GM19455 (cell line): ENCODE results near the gene HUWE1.
"Not testable (repeated sequence)": the region's sequence is repeated elsewhere in the genome, so short reads cannot be mapped to it uniquely, and the experiment has no call there.

Experiments used
- ATAC-seq: cut with Tn5 transposase; IDR thresholded peaks from one replicate; pipeline ENCODE4 v1.9.1; 2021; ENCODE audit not compliant: unreplicated experiment

HUWE1 gene

GRCh38 chrX:53616946-53617345 is 69.6 kb downstream of the HUWE1 start:
- no peak for ATAC-seq

DNA sequence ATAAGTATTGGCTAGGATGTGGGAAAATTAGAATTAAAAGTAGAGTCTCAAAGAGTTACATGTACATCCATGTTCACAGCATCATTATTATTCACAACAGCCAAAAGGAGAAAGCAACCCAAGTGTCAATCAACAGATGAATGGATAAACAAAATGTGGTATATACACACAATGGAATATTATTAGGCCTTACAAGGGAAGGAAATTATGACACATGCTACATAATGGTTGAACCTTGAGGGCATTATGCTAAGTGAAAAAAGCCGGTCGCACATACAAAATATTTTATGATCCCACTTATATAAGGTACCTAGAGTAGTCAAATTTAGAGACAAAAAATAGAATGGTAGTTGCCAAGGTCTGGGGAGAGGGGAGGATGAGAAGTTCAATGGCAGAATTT is 80.1 kb downstream of the HUWE1 start:
- ATAC-seq, result no peak

GRCh38 chrX:53605004-53605403 is 81.5 kb downstream of the HUWE1 start:
- ATAC-seq, result no peak

DNA sequence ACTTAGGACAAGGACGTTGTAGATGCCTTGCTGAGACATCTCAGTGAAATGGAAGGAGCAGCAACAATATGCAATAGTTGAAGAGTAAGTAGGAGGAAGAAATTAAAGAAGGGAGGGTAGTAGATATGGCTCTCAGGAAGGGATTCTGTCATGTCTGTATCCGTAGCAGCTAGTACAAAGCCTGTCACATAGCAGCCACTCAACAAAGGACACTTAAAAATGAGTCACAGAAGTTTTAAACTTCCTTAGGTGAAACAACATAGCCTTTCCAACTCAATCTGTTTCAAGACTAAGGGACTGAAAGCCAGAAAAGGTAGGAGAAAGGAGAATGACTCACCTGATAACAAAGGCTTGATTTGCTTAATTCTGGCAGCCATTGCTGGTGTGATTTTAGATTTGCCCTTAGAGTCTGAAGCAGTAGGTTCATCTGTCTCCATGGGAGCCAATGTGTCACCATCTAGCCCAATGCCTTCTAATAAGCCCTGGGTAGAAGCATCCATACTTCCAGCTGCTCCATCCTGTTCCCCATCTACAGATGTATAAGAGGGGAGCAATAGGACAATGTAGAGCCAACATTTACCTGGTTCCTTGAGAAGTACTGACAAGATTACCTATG is 86.6 kb downstream of the HUWE1 start:
- no peak for ATAC-seq

DNA sequence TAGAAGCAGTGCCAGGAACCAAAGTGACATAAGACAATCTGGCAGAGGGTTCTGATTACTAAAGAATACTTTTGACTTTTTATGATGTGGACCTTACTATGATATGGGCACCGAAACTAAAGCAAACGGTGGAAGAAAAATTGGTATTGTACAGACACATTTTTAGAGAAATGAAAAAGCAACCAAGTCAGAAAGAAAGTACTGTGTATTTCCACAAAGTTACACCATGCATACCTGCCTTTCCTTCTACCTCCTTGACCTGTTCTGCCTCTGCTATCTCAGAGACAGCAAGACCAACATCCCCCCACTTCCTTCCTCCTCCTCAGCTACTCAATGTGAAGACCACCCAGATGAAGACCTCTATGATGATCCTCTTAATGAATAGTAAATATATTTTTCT is 88.3 kb downstream of the HUWE1 start:
- no peak for ATAC-seq

GRCh38 chrX:53595266-53595810 is 91.2 kb downstream of the HUWE1 start:
- ATAC-seq, result no peak

DNA sequence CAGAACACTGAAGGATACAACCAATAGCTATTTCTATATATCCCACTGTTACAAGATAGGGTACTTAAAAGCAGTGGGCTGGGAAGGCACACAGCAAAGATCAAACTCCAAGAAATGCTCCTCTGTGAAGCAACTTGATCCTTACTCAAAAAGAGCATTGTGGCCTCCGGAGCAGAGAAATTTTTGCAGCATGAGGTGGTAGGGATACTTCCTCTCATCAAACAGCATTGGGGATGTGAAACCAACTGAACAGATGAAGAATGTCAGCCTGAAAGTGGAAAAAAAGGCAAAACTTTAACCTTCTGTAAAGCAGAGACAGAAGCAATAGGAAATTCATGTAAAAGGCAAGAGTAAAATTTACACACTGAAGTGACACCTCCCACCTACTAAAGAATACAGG is 92.2 kb downstream of the HUWE1 start:
- ATAC-seq, result no peak

- no peak for ATAC-seq
Observed at GRCh38 chrX:53587795-53588420, 98.6 kb downstream of the HUWE1 start.

GRCh38 chrX:53584891-53585290 is 101.6 kb downstream of the HUWE1 start:
- ATAC-seq, result no peak

DNA sequence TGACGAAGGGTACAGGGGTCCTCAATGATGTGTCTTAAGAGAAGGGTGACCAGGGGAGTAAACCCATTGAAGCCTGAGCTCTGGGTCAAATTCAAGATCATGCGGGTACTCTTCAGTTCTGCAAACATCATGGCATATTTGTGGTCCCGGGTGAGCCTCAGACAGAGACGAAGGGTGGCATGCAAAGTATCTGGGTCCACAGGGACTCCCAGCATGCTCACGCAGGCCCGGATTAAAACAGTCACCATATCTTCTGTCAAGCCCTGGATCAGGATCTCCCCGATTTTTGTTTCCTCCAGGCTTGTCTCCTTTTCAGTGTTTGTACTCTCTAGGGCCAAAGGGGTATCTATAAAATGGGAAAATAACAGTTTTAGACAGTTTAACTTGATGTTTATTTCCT is 102.9 kb downstream of the HUWE1 start:
- no peak for ATAC-seq

DNA sequence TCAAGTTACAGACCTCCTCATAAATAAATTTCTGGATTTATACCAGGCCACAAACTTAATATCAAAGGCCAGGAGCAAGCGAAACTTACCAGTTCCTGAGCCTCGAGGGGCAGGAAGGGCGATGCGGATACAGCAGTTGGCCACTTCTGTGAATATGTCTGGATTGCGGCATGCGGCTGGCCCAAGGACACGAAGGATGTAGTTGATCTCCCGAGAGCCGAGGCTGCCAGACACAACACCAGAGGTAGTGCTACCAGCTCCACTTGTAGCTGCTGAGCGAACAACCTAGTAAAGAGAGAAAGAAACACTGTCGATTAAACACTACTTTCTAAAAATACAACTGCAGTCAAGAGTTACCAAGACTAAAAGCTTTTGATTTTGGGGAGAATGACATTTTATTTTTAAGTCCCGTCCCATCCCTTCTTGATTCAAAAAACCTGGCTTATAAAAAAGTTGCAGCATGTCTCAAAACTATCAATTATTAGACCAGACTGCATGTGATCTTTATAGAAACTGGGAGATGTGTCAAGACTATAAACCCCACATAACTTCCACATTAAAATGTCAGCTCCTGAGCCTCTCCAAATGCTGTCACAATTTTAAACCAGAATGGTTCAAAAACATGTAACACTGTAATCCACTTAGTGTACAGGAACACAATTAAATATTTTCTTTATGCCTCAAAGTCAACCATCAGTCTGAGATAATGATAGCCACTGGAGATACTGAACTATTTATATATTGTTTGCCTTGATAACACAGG is 105.6 kb downstream of the HUWE1 start:
- no peak for ATAC-seq

- no peak for ATAC-seq
Observed at GRCh38 chrX:53571494-53571893, 115.0 kb downstream of the HUWE1 start.

GRCh38 chrX:53563324-53563723 is 123.2 kb downstream of the HUWE1 start:
- ATAC-seq, result no peak

- ATAC-seq, result no peak
Observed at GRCh38 chrX:53561912-53562311, 124.6 kb downstream of the HUWE1 start.

GRCh38 chrX:53558646-53559045 is 127.9 kb downstream of the HUWE1 start:
- ATAC-seq, result no peak

- ATAC-seq, result no peak
Observed at GRCh38 chrX:53556868-53557267, 129.7 kb downstream of the HUWE1 start.

DNA sequence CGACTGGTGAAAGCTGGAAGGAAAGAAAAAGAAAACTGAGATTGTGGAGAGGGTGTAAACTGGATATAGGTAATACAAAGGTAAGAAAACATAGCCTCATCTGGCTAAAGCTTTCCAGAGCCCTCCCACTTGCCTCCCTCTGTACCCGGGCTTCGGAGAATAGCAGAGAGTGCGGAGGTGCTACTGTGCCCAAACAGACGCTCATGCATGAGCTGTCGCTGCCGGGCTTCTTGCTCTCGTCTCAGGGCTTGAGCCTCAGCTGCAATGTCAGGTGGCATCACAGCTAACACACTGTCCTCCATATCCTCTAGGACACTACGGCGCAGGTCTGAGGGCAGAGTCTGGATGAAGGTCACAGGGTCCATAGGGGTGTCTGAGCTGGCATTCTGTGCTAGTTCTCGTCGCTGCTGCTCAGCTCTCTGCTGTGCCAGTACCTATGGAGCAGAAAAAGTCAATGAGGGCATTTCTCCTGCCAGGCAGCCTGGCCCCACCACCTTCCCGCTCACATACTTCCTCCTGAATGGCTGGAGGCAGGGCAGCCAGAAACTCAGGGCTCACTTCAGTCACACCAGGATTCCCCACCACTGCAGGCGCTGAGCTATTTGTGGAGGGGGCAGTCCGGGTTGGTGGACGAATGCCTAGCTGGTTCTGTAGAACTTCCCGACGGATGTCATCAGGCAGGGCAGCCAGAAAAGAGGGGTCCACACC is 135.6 kb downstream of the HUWE1 start:
- ATAC-seq, result no peak

DNA sequence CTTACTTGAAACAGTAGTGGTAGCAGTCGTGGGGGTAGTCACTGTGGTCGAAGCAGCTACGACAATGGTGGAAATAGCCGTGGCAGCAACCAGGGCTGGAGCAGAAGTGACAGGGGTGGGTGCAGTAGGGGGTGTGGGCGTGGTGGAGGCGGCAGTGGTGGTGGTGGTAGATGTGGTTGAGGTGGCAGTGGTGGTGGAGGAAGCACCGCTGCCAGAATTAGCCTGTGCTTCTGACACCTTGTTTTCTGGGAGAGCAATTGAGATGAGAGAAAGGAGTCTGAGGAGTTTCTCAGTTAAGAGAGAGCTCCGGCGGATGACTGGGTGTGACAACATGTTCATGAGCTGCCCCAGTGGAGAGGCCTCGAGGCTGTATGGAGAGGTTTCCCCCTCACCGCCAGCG is 138.9 kb downstream of the HUWE1 start:
- no peak for ATAC-seq

GRCh38 chrX:53544936-53545335 is 141.6 kb downstream of the HUWE1 start:
- ATAC-seq, result no peak

GRCh38 chrX:53538781-53539180 is 147.7 kb downstream of the HUWE1 start:
- ATAC-seq, result no peak

GRCh38 chrX:53531255-53531966 is 155.1 kb downstream of the HUWE1 start:
- ATAC-seq, result not testable (repeated sequence)
